HepG2 (cell line): ENCODE results near the gene NPSR1. TPM values are rescaled to one million over a fixed set of nuclear protein-coding genes. Genes with fewer than 3 reads are reported as not detected.

ENCODE experiments used
- ARHGAP35 ChIP-seq: sonication (generic); formaldehyde crosslinking; IDR thresholded peaks from 2 replicates; pipeline ENCODE4 v1.9.0; 2022; ENCODE audit warnings: mild to moderate bottlenecking, inconsistent platforms, moderate library complexity, missing genetic modification reagents, borderline replicate concordance
- ASH2L ChIP-seq: fragments of 300-600, 200-600 bp; sonication (generic); IDR thresholded peaks from 2 replicates; pipeline ENCODE4 v1.7.0; 2017; ENCODE audit warnings: low read depth, mild to moderate bottlenecking, moderate library complexity, mixed read lengths, low read length; ENCODE audit not compliant: insufficient read length
- ATF1 ChIP-seq: IDR thresholded peaks from 2 replicates; pipeline ENCODE4 v1.6.1; 2016; ENCODE audit warnings: mild to moderate bottlenecking, control low read depth
- ETV5 ChIP-seq: IDR thresholded peaks from 2 replicates; pipeline ENCODE4 v1.6.1; 2018; ENCODE audit warnings: missing biosample characterization, missing genetic modification reagents, inconsistent platforms, borderline replicate concordance
- FOSL1 ChIP-seq: sonication (generic); formaldehyde crosslinking; IDR thresholded peaks from 2 replicates; pipeline ENCODE4 v1.9.0; 2021; ENCODE audit warnings: missing genetic modification reagents, borderline replicate concordance
- FOXA3 ChIP-seq: IDR thresholded peaks from 2 replicates; pipeline ENCODE4 v1.6.1; 2016; ENCODE audit warnings: missing genetic modification reagents, missing compliant biosample characterization
- HNRNPK ChIP-seq: fragments of 200-400 bp; formaldehyde crosslinking; IDR thresholded peaks from 2 replicates; pipeline ENCODE4 v1.6.1; 2018; ENCODE audit warnings: low read length, low read depth, moderate library complexity, mild to moderate bottlenecking; ENCODE audit not compliant: poor library complexity, severe bottlenecking
- JARID2 ChIP-seq: sonication (generic); formaldehyde crosslinking; IDR thresholded peaks from 2 replicates; pipeline ENCODE4 v1.8.1; 2023; ENCODE audit warnings: missing genetic modification reagents, inconsistent platforms; ENCODE audit not compliant: insufficient replicate concordance
- MBNL3 ChIP-seq: fragments of 250-450 bp; sonication (Bioruptor Pico); conservative IDR thresholded peaks from 2 replicates; pipeline ENCODE4 v1.8.0; 2022; ENCODE audit warnings: mild to moderate bottlenecking, inconsistent platforms
- RAD51 ChIP-seq: fragments of 450-650 bp; IDR thresholded peaks from 2 replicates; pipeline ENCODE4 v1.6.1; 2016; ENCODE audit warnings: borderline replicate concordance
- SAP130 ChIP-seq: IDR thresholded peaks from 2 replicates; pipeline ENCODE4 v1.6.1; 2016; ENCODE audit warnings: low read depth
- SOX13 ChIP-seq, 3 experiments: fragments of 450-650 bp in 1 of 3; sonication (generic) in 1 of 3; formaldehyde crosslinking in 1 of 3; IDR thresholded peaks in 2 of 3; conservative IDR thresholded peaks in 1 of 3; 2 replicates each; pipeline versions ENCODE4 v1.5.0 to v1.6.1; 2016 to 2020; ENCODE audit warnings: antibody characterized with exemption in 1 of 3, mild to moderate bottlenecking in 1 of 3, missing compliant biosample characterization in 1 of 3, missing genetic modification reagents in 1 of 3, moderate library complexity in 1 of 3
- TCF7 ChIP-seq: sonication (generic); IDR thresholded peaks from 2 replicates; pipeline ENCODE4 v1.6.1; 2016; ENCODE audit warnings: antibody characterized with exemption, low read depth
- TEAD3 ChIP-seq: optimal IDR thresholded peaks from 2 replicates; pipeline ENCODE3; 2016; ENCODE audit warnings: borderline replicate concordance
- ZFP37 ChIP-seq: sonication (generic); formaldehyde crosslinking; IDR thresholded peaks from 2 replicates; pipeline ENCODE4 v1.4.0; 2020; ENCODE audit warnings: missing genetic modification reagents, borderline replicate concordance
- ZNF317 ChIP-seq: sonication (generic); formaldehyde crosslinking; IDR thresholded peaks from 2 replicates; pipeline ENCODE4 v1.5.0; 2020; ENCODE audit warnings: mild to moderate bottlenecking, missing genetic modification reagents
- ZNF33A ChIP-seq: sonication (generic); formaldehyde crosslinking; IDR thresholded peaks from 2 replicates; pipeline ENCODE4 v1.5.1; 2020; ENCODE audit warnings: missing genetic modification reagents, mild to moderate bottlenecking, moderate library complexity, borderline replicate concordance
- ZNF772 ChIP-seq: sonication (generic); formaldehyde crosslinking; IDR thresholded peaks from 2 replicates; pipeline ENCODE4 v1.5.0; 2020; ENCODE audit warnings: mild to moderate bottlenecking, missing genetic modification reagents
- polyA plus RNA-seq, 8 experiments: library from polyadenylated mRNA; depleted of rRNA in 3 of 8; stranded (reverse) in 7 of 8; unstranded in 1 of 8; fragments of >200 nt; fragmentation: Illumina TruSeq in 4 of 8; extraction: Trizol in 4 of 8; gene quantifications; 2 replicates each; pipeline versions ENCODE4 v1.2.1 to v1.2.3, GENCODE V29; 2011 to 2016; ENCODE audit warnings: low read depth in 4 of 8, missing spikeins in 1 of 8, mixed read lengths in 1 of 8; ENCODE audit not compliant: insufficient read depth in 1 of 8
- total RNA-seq, 5 experiments: library from RNA; depleted of rRNA; stranded (reverse); fragments of >200 nt; fragmentation: Illumina TruSeq; extraction: Trizol; gene quantifications; 2 replicates each; pipeline ENCODE4 v1.2.3, GENCODE V29; 2016; ENCODE audit warnings: low read depth in 1 of 5
- TF ChIP-seq, protein P1 (sequence below): sonication (generic); formaldehyde crosslinking; IDR thresholded peaks from 2 replicates; pipeline ENCODE4 v1.4.0; 2020; ENCODE audit warnings: mild to moderate bottlenecking, missing genetic modification reagents
- TF ChIP-seq, protein P2 (sequence below): IDR thresholded peaks from 2 replicates; pipeline ENCODE4 v1.6.1; 2012; ENCODE audit warnings: inconsistent platforms
- TF ChIP-seq, protein P3 (sequence below): sonication (generic); formaldehyde crosslinking; IDR thresholded peaks from 2 replicates; pipeline ENCODE4 v1.5.1; 2020; ENCODE audit warnings: mild to moderate bottlenecking, missing genetic modification reagents
- TF ChIP-seq, protein P4 (sequence below): sonication (generic); formaldehyde crosslinking; IDR thresholded peaks from 2 replicates; pipeline ENCODE4 v1.4.0; 2020; ENCODE audit warnings: missing genetic modification reagents

Gene NPSR1
- total and polyA plus RNA-seq, 2 of the 13 experiments (the other 11 are each of a cell fraction or from before 2014, with no cell fraction given) = not detected

DNA sequence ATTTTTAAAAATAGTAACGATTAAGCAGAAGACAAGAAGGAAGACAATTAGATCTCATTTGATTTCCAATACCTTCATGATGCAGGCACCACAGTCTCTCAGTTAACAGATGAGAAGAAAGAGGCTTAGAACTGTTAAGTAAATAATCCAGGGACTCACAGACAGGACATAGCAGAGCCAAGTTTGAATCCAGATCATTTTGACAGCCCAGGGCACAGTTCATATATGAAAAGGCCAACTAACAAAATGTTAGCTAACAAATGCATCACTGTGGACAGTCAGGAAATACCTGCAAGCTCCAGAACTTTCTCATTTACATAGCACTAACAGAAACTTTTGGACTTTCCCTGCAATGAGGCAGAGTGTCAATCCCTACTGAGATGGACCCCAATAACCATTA lies 4.2 kb upstream of the NPSR1 start (continued):
- TF ChIP-seq, protein P1, sequence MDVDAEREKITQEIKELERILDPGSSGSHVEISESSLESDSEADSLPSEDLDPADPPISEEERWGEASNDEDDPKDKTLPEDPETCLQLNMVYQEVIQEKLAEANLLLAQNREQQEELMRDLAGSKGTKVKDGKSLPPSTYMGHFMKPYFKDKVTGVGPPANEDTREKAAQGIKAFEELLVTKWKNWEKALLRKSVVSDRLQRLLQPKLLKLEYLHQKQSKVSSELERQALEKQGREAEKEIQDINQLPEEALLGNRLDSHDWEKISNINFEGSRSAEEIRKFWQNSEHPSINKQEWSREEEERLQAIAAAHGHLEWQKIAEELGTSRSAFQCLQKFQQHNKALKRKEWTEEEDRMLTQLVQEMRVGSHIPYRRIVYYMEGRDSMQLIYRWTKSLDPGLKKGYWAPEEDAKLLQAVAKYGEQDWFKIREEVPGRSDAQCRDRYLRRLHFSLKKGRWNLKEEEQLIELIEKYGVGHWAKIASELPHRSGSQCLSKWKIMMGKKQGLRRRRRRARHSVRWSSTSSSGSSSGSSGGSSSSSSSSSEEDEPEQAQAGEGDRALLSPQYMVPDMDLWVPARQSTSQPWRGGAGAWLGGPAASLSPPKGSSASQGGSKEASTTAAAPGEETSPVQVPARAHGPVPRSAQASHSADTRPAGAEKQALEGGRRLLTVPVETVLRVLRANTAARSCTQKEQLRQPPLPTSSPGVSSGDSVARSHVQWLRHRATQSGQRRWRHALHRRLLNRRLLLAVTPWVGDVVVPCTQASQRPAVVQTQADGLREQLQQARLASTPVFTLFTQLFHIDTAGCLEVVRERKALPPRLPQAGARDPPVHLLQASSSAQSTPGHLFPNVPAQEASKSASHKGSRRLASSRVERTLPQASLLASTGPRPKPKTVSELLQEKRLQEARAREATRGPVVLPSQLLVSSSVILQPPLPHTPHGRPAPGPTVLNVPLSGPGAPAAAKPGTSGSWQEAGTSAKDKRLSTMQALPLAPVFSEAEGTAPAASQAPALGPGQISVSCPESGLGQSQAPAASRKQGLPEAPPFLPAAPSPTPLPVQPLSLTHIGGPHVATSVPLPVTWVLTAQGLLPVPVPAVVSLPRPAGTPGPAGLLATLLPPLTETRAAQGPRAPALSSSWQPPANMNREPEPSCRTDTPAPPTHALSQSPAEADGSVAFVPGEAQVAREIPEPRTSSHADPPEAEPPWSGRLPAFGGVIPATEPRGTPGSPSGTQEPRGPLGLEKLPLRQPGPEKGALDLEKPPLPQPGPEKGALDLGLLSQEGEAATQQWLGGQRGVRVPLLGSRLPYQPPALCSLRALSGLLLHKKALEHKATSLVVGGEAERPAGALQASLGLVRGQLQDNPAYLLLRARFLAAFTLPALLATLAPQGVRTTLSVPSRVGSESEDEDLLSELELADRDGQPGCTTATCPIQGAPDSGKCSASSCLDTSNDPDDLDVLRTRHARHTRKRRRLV = 0 out of 2 replicates have a peak, but pooled peaks have one; percentile 32
- no peak for TF ChIP-seq RAD51
- peak; percentile 22 for TF ChIP-seq TEAD3 (CRISPR knock-in tag)
- TF ChIP-seq FOSL1 (CRISPR knock-in tag) = no peak
- TF ChIP-seq ZNF33A (CRISPR knock-in tag) = no peak
- 0 out of 2 replicates have a peak, but pooled peaks have one; percentile 35 for TF ChIP-seq ZNF317 (CRISPR knock-in tag)
- peak; percentile 59 for TF ChIP-seq SAP130 (CRISPR knock-in tag)
- no peak for TF ChIP-seq ARHGAP35 (CRISPR knock-in tag)
- TF ChIP-seq ZNF772 (CRISPR knock-in tag) = no peak
- no peak for TF ChIP-seq ATF1 (CRISPR knock-in tag)
- TF ChIP-seq ASH2L = peak; percentile 22
- no peak for TF ChIP-seq SOX13 (IDR thresholded peaks at IDR 0.05)
- peak in 1 of 2 experiments; percentile 29; a peak in 1 of 4 replicates for TF ChIP-seq SOX13 (CRISPR knock-in tag; conservative IDR thresholded peaks at IDR 0.05 in 1 of 2, IDR thresholded peaks at IDR 0.05 in 1 of 2)
- TF ChIP-seq FOXA3 = 0 out of 2 replicates have a peak, but pooled peaks have one; percentile 7
- peak; percentile 38; the same call in 1 of the 2 replicates for TF ChIP-seq ETV5 (CRISPR knock-in tag)
- TF ChIP-seq ZFP37 (CRISPR knock-in tag) = no peak
- TF ChIP-seq, protein P2, sequence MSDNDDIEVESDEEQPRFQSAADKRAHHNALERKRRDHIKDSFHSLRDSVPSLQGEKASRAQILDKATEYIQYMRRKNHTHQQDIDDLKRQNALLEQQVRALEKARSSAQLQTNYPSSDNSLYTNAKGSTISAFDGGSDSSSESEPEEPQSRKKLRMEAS = no peak
- TF ChIP-seq, protein P3, sequence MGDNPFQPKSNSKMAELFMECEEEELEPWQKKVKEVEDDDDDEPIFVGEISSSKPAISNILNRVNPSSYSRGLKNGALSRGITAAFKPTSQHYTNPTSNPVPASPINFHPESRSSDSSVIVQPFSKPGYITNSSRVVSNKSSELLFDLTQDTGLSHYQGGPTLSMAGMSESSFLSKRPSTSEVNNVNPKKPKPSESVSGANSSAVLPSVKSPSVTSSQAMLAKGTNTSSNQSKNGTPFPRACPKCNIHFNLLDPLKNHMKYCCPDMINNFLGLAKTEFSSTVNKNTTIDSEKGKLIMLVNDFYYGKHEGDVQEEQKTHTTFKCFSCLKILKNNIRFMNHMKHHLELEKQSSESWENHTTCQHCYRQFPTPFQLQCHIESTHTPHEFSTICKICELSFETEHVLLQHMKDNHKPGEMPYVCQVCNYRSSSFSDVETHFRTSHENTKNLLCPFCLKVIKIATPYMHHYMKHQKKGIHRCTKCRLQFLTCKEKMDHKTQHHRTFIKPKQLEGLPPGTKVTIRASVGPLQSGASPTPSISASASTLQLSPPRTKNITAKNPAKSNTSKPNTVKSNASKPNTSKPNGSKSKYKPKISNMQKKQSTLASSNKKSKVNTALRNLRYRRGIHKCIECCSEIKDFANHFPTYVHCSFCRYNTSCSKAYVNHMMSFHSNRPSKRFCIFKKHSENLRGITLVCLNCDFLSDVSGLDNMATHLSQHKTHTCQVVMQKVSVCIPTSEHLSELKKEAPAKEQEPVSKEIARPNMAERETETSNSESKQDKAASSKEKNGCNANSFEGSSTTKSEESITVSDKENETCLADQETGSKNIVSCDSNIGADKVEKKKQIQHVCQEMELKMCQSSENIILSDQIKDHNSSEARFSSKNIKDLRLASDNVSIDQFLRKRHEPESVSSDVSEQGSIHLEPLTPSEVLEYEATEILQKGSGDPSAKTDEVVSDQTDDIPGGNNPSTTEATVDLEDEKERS (CRISPR knock-in tag) = no peak
- no peak for TF ChIP-seq TCF7
- TF ChIP-seq, protein P4, sequence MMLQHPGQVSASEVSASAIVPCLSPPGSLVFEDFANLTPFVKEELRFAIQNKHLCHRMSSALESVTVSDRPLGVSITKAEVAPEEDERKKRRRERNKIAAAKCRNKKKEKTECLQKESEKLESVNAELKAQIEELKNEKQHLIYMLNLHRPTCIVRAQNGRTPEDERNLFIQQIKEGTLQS (CRISPR knock-in tag) = no peak
- TF ChIP-seq HNRNPK = no peak
- TF ChIP-seq MBNL3 = no peak
- no peak for TF ChIP-seq JARID2
